ENCODE measurements around the gene GTF2A1L.

- TF ChIP-seq, protein P1, sequence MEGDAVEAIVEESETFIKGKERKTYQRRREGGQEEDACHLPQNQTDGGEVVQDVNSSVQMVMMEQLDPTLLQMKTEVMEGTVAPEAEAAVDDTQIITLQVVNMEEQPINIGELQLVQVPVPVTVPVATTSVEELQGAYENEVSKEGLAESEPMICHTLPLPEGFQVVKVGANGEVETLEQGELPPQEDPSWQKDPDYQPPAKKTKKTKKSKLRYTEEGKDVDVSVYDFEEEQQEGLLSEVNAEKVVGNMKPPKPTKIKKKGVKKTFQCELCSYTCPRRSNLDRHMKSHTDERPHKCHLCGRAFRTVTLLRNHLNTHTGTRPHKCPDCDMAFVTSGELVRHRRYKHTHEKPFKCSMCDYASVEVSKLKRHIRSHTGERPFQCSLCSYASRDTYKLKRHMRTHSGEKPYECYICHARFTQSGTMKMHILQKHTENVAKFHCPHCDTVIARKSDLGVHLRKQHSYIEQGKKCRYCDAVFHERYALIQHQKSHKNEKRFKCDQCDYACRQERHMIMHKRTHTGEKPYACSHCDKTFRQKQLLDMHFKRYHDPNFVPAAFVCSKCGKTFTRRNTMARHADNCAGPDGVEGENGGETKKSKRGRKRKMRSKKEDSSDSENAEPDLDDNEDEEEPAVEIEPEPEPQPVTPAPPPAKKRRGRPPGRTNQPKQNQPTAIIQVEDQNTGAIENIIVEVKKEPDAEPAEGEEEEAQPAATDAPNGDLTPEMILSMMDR (IDR thresholded peaks at IDR 0.05), result no peak
- TF ChIP-seq POLR2A (IDR thresholded peaks at IDR 0.05) (no peak), EP300 (IDR thresholded peaks at IDR 0.05) (no peak)
These were observed 76.0 kb downstream of the GTF2A1L start for GRCh38 chr2:48693645-48694044.
